ENCODE data around the gene CPNE5.

The CPNE5 gene

GRCh38 chr6:36787210-36787609 lies 52.0 kb downstream of the CPNE5 start:
- DNase-seq: no peak

- no peak for DNase-seq
Observed at GRCh38 chr6:36786055-36786675, 53.1 kb downstream of the CPNE5 start.

GRCh38 chr6:36784376-36784636 lies 54.9 kb downstream of the CPNE5 start:
- DNase-seq: no peak

- no peak for DNase-seq
Observed at GRCh38 chr6:36783603-36784375, 55.5 kb downstream of the CPNE5 start.

GRCh38 chr6:36781669-36782068 lies 57.6 kb downstream of the CPNE5 start:
- no peak for DNase-seq

- DNase-seq: peak; percentile 88
Observed at GRCh38 chr6:36780442-36781177, 58.6 kb downstream of the CPNE5 start.

GRCh38 chr6:36779227-36779626 lies 60.0 kb downstream of the CPNE5 start:
- DNase-seq: no peak

- DNase-seq: peak; percentile 75
Observed at GRCh38 chr6:36777801-36778200, 61.4 kb downstream of the CPNE5 start.

- DNase-seq: no peak
Observed at GRCh38 chr6:36776167-36776566, 63.1 kb downstream of the CPNE5 start.

- no peak for DNase-seq
Observed at GRCh38 chr6:36774331-36774730, 64.9 kb downstream of the CPNE5 start.

GRCh38 chr6:36772397-36772796 lies 66.8 kb downstream of the CPNE5 start:
- peak; percentile 44 for DNase-seq

GRCh38 chr6:36771145-36771544 lies 68.1 kb downstream of the CPNE5 start:
- no peak for DNase-seq

GRCh38 chr6:36769676-36770499 lies 69.4 kb downstream of the CPNE5 start:
- peak; percentile 62 for DNase-seq

GRCh38 chr6:36769183-36769675 lies 70.0 kb downstream of the CPNE5 start:
- no peak for DNase-seq

- DNase-seq: peak; percentile 78
Observed at GRCh38 chr6:36766399-36766945, 72.8 kb downstream of the CPNE5 start.

GRCh38 chr6:36765594-36766398 lies 73.4 kb downstream of the CPNE5 start:
- peak; percentile 89 for DNase-seq

GRCh38 chr6:36765190-36765589 lies 74.1 kb downstream of the CPNE5 start:
- no peak for DNase-seq

GRCh38 chr6:36762123-36762522 lies 77.1 kb downstream of the CPNE5 start:
- DNase-seq: no peak

- DNase-seq: no peak
Observed at GRCh38 chr6:36760685-36761435, 78.4 kb downstream of the CPNE5 start.

GRCh38 chr6:36759148-36759759 lies 80.0 kb downstream of the CPNE5 start:
- peak; percentile 65 for DNase-seq
